K562 (cell line): ENCODE measurements around the gene SMIM22. TPM values are rescaled to one million over a fixed set of nuclear protein-coding genes. Genes with fewer than 3 reads are reported as not detected.

Experiments
- CBFA2T3 ChIP-seq: fragments of 450-650 bp; IDR thresholded peaks from 2 replicates; pipeline ENCODE4 v1.6.1; 2017
- CCNT2 ChIP-seq: IDR thresholded peaks from 2 replicates; pipeline ENCODE4 v1.6.1; 2011; ENCODE audit warnings: borderline replicate concordance, low read depth, mild to moderate bottlenecking, moderate library complexity, mixed read lengths, low read length; ENCODE audit not compliant: insufficient read length; ENCODE audit errors: extremely low read depth
- CREB1 ChIP-seq, 2 experiments: sonication (generic) in 1 of 2; formaldehyde crosslinking in 1 of 2; IDR thresholded peaks; 2 replicates each; pipeline versions ENCODE4 v1.6.1 to v1.8.0; 2012 to 2022; ENCODE audit warnings: inconsistent platforms in 1 of 2, mild to moderate bottlenecking in 1 of 2, missing genetic modification reagents in 1 of 2, moderate library complexity in 1 of 2
- CTBP1 ChIP-seq: fragments of 450-650 bp; IDR thresholded peaks from 2 replicates; pipeline ENCODE4 v1.6.1; 2016; ENCODE audit warnings: borderline replicate concordance
- FOXJ3 ChIP-seq: sonication (generic); formaldehyde crosslinking; IDR thresholded peaks from 2 replicates; pipeline ENCODE4 v1.4.0; 2020; ENCODE audit warnings: mild to moderate bottlenecking, missing genetic modification reagents
- GTF2A2 ChIP-seq: IDR thresholded peaks from 2 replicates; pipeline ENCODE4 v1.6.1; 2016; ENCODE audit warnings: mild to moderate bottlenecking, missing genetic modification characterization, missing compliant biosample characterization
- HDAC3 ChIP-seq: fragments of 450-650 bp; IDR thresholded peaks from 2 replicates; pipeline ENCODE4 v1.6.1; 2018; ENCODE audit warnings: borderline replicate concordance, mild to moderate bottlenecking, moderate library complexity; ENCODE audit not compliant: partially characterized antibody
- HMG20A ChIP-seq: fragments of 450-650 bp; formaldehyde crosslinking; conservative IDR thresholded peaks from 2 replicates; pipeline ENCODE4 v1.4.0; 2020; ENCODE audit warnings: mild to moderate bottlenecking, mixed read lengths
- MAZ ChIP-seq, 2 experiments: fragments of 450-650 bp in 1 of 2; sonication (generic) in 1 of 2; formaldehyde crosslinking; IDR thresholded peaks in 1 of 2; conservative IDR thresholded peaks in 1 of 2; 2 replicates each; pipeline versions ENCODE4 v1.4.0 to v1.5.0; 2020; ENCODE audit warnings: mild to moderate bottlenecking in 1 of 2, missing genetic modification reagents in 1 of 2
- MNT ChIP-seq, 2 experiments: fragments of 450-650 bp; conservative IDR thresholded peaks; 2 replicates each; pipeline ENCODE4 v1.6.1; 2017; ENCODE audit warnings: mild to moderate bottlenecking in 2 of 2, moderate library complexity in 2 of 2
- NR2F6 ChIP-seq: fragments of 450-650 bp; formaldehyde crosslinking; IDR thresholded peaks from 2 replicates; pipeline ENCODE4 v1.4.0; 2020; ENCODE audit warnings: mild to moderate bottlenecking
- PHF8 ChIP-seq: fragments of 200-600 bp; sonication (generic); IDR thresholded peaks from 2 replicates; pipeline ENCODE4 v1.6.1; 2012; ENCODE audit warnings: mixed run types, mild to moderate bottlenecking, inconsistent platforms, low read length, moderate library complexity, borderline replicate concordance
- RCOR1 ChIP-seq, 2 experiments: IDR thresholded peaks; 2 replicates each; pipeline ENCODE4 v1.6.1; 2012; ENCODE audit warnings: low read depth in 2 of 2, low read length in 2 of 2, borderline replicate concordance in 1 of 2, improper control_type of control experiment in 1 of 2
- SIN3A ChIP-seq, 2 experiments: fragments of 150-350 bp in 1 of 2; IDR thresholded peaks; 2 replicates each; pipeline ENCODE4 v1.6.1; 2011 to 2016; ENCODE audit warnings: borderline replicate concordance in 2 of 2, low read depth in 2 of 2, low read length in 2 of 2, mild to moderate bottlenecking in 2 of 2, moderate library complexity in 2 of 2; ENCODE audit not compliant: control insufficient read depth in 1 of 2
- ZBTB1 ChIP-seq: sonication (generic); formaldehyde crosslinking; IDR thresholded peaks from 2 replicates; pipeline ENCODE4 v1.8.1; 2023; ENCODE audit warnings: missing genetic modification reagents, low read depth, mild to moderate bottlenecking, borderline replicate concordance
- ZFP36 ChIP-seq: fragments of 150-350 bp; IDR thresholded peaks from 2 replicates; pipeline ENCODE4 v1.6.1; 2018; ENCODE audit warnings: low read length, low read depth; ENCODE audit not compliant: partially characterized antibody
- ZFP91 ChIP-seq: sonication (generic); formaldehyde crosslinking; IDR thresholded peaks from 2 replicates; pipeline ENCODE4 v1.8.0; 2022; ENCODE audit warnings: mild to moderate bottlenecking, missing genetic modification reagents
- ZKSCAN1 ChIP-seq: fragments of 150-350 bp; IDR thresholded peaks from 2 replicates; pipeline ENCODE4 v1.6.1; 2016; ENCODE audit warnings: low read depth, low read length
- ZNF263 ChIP-seq: sonication (generic); formaldehyde crosslinking; IDR thresholded peaks from 2 replicates; pipeline ENCODE4 v1.8.0; 2022; ENCODE audit warnings: mild to moderate bottlenecking, missing genetic modification reagents, borderline replicate concordance
- ZNF639 ChIP-seq, 2 experiments: fragments of 200-800 bp in 1 of 2; sonication (Bioruptor generic) in 1 of 2; sonication (generic) in 1 of 2; formaldehyde crosslinking in 1 of 2; IDR thresholded peaks in 1 of 2; conservative IDR thresholded peaks in 1 of 2; 2 replicates each; pipeline versions ENCODE4 v1.5.0 to v1.6.1; 2016 to 2020; ENCODE audit warnings: missing compliant biosample characterization in 1 of 2, missing genetic modification characterization in 1 of 2, missing genetic modification reagents in 1 of 2
- polyA plus RNA-seq, 8 experiments: library from polyadenylated mRNA; depleted of rRNA in 4 of 8; stranded (reverse) in 5 of 8; unstranded in 3 of 8; fragments of >200 nt; fragmentation: Nextera tagmentation in 2 of 8; fragmentation: Illumina TruSeq in 1 of 8; extraction: Ambion mirVana in 2 of 8; extraction: Trizol in 1 of 8; gene quantifications; 2 replicates each; pipeline versions ENCODE4 v1.2.1 to v1.2.3, GENCODE V29; 2011 to 2014; ENCODE audit warnings: inconsistent platforms in 1 of 8, missing spikeins in 1 of 8
- total RNA-seq, 7 experiments: library from RNA; depleted of rRNA in 6 of 7; stranded (reverse); fragments of >200 nt in 6 of 7; fragmentation: Illumina TruSeq in 2 of 7; extraction: Trizol in 2 of 7; gene quantifications; 2 replicates each; pipeline versions ENCODE4 v1.2.1 to v1.2.3, GENCODE V29; 2011 to 2021; ENCODE audit warnings: low replicate concordance in 1 of 7

The SMIM22 gene
- total and polyA plus RNA-seq, 9 of the 15 experiments (the other 6 are each of a cell fraction or from before 2014, with no cell fraction given): not detected

GRCh38 chr16:4801962-4802658 lies 6.9 kb downstream of the SMIM22 start, which contains the start of gene ROGDI (continued):
- TF ChIP-seq ZKSCAN1 (peak; percentile 20; the same call in 1 of the 2 replicates), ZFP91 (CRISPR knock-in tag) (no peak), HDAC3 (no peak), CBFA2T3 (no peak), HMG20A (CRISPR knock-in tag) (no peak), CTBP1 (peak; percentile 83), CCNT2 (peak; percentile 73), CREB1 (IDR thresholded peaks at IDR 0.05) (no peak), CREB1 (CRISPR knock-in tag; IDR thresholded peaks at IDR 0.05) (0 out of 2 replicates have a peak, but pooled peaks have one; percentile 35), MAZ (CRISPR knock-in tag; conservative IDR thresholded peaks at IDR 0.05 in 1 of 2, IDR thresholded peaks at IDR 0.05 in 1 of 2) (0 out of 4 replicates have a peak, but pooled peaks of 1 of the 2 experiments have one; percentile 36), NR2F6 (CRISPR knock-in tag) (no peak), SIN3A (IDR thresholded peaks at IDR 0.05; ENCODE audit: borderline replicate concordance in 2 of 2, control insufficient read depth in 1 of 2, low read depth in 2 of 2, low read length in 2 of 2) (peak; percentile 8 to 79; a peak in 2 of 4 replicates), FOXJ3 (CRISPR knock-in tag) (no peak), ZNF263 (CRISPR knock-in tag) (peak; percentile 64; the same call in 1 of the 2 replicates), GTF2A2 (tag) (no peak), PHF8 (peak; percentile 46; the same call in 1 of the 2 replicates), ZBTB1 (CRISPR knock-in tag) (peak; percentile 58; the same call in 1 of the 2 replicates), ZFP36 (peak; percentile 52), ZNF639 (CRISPR knock-in tag; conservative IDR thresholded peaks at IDR 0.05 in 1 of 2, IDR thresholded peaks at IDR 0.05 in 1 of 2) (peak in 1 of 2 experiments; percentile 84; a peak in 2 of 4 replicates), RCOR1 (IDR thresholded peaks at IDR 0.05; ENCODE audit: borderline replicate concordance in 1 of 2, low read depth in 2 of 2, low read length in 2 of 2) (peak in 1 of 2 experiments; percentile 2; a peak in 1 of 4 replicates), MNT (conservative IDR thresholded peaks at IDR 0.05) (peak in 1 of 2 experiments; percentile 49; a peak in 2 of 4 replicates)
